HUES6 (cell line): ENCODE measurements around the gene SFSWAP.
"Not testable (repeated sequence)": the region's sequence is repeated elsewhere in the genome, so short reads cannot be mapped to it uniquely, and the experiment has no call there.

Experiments used
- H3K27ac ChIP-seq: 2 replicates; pipeline ENCODE4 v1.7.0; 2013; ENCODE audit warnings: low read depth, mild to moderate bottlenecking, low read length, inconsistent platforms
- H3K27me3 ChIP-seq: 2 replicates; pipeline ENCODE4 v1.6.1; 2013; ENCODE audit warnings: low read length; ENCODE audit not compliant: control insufficient read depth, insufficient read depth
- H3K36me3 ChIP-seq: 2 replicates; pipeline ENCODE4 v1.6.1; 2013; ENCODE audit warnings: low read length; ENCODE audit not compliant: control insufficient read depth, insufficient read depth
- H3K4me1 ChIP-seq: 2 replicates; pipeline ENCODE4 v1.6.1; 2013; ENCODE audit warnings: low read length; ENCODE audit not compliant: control insufficient read depth, insufficient read depth
- H3K4me3 ChIP-seq: 2 replicates; pipeline ENCODE4 v1.5.1; 2013; ENCODE audit warnings: low read depth, low read length
- H3K9ac ChIP-seq: one replicate; pipeline ENCODE4 v1.6.1; 2013; ENCODE audit warnings: mild to moderate bottlenecking, low read length
- H3K9me3 ChIP-seq: 2 replicates; pipeline ENCODE4 v1.6.1; 2013; ENCODE audit warnings: low read depth, low read length; ENCODE audit not compliant: control insufficient read depth, insufficient read depth

SFSWAP gene

GRCh38 chr12:131710464-131711457 lies at the start of gene SFSWAP:
Gene SFSWAP (plus strand): TSS chr12:131711090. CDS start chr12:131711230, 140 bp downstream.
- H3K4me3 ChIP-seq, result peak within 1 kb of the TSS; percentile 100

GRCh38 chr12:131661170-131661985 lies 49.5 kb upstream of the SFSWAP start:
- peaks cover 10% of the 10 kb centered on the region; the same call in 1 of the 2 replicates for H3K27me3 ChIP-seq
- not testable (repeated sequence) for H3K4me1 ChIP-seq, H3K27ac ChIP-seq, H3K9ac ChIP-seq, H3K36me3 ChIP-seq, H3K9me3 ChIP-seq
- H3K4me3 ChIP-seq, result peak overlapping the region; percentile 41

More at GRCh38 chr12:131710464-131711457, at the start of gene SFSWAP:
- Histone ChIP-seq H3K9me3 (no peaks in the 10 kb centered on the region), H3K36me3 (peaks cover 29% of the 10 kb centered on the region), H3K9ac (peak within 1 kb of the TSS; percentile 98), H3K27me3 (no peaks in the 10 kb centered on the region), H3K4me1 (peaks cover 8% of the 10 kb centered on the region; the same call in 1 of the 2 replicates), H3K27ac (peak within 1 kb of the TSS; percentile 99)

GRCh38 chr12:131661986-131662288 lies 49.0 kb upstream of the SFSWAP start:
- not testable (repeated sequence) for H3K4me1 ChIP-seq, H3K27ac ChIP-seq, H3K9me3 ChIP-seq, H3K36me3 ChIP-seq, H3K9ac ChIP-seq, H3K4me3 ChIP-seq
- H3K27me3 ChIP-seq, result peaks cover 10% of the 10 kb centered on the region; the same call in 1 of the 2 replicates

GRCh38 chr12:131662346-131662745 lies 48.5 kb upstream of the SFSWAP start:
- H3K9ac ChIP-seq, H3K9me3 ChIP-seq, H3K27ac ChIP-seq, H3K36me3 ChIP-seq, H3K4me1 ChIP-seq, H3K4me3 ChIP-seq: not testable (repeated sequence)
- H3K27me3 ChIP-seq, result peaks cover 10% of the 10 kb centered on the region; the same call in 1 of the 2 replicates

GRCh38 chr12:131665666-131666065 lies 45.2 kb upstream of the SFSWAP start:
- H3K4me3 ChIP-seq, H3K9me3 ChIP-seq, H3K27ac ChIP-seq, H3K36me3 ChIP-seq, H3K9ac ChIP-seq, H3K27me3 ChIP-seq, H3K4me1 ChIP-seq: not testable (repeated sequence)

GRCh38 chr12:131666486-131666885 lies 44.4 kb upstream of the SFSWAP start:
- H3K36me3 ChIP-seq, H3K27me3 ChIP-seq, H3K27ac ChIP-seq, H3K9ac ChIP-seq, H3K4me3 ChIP-seq, H3K9me3 ChIP-seq, H3K4me1 ChIP-seq: not testable (repeated sequence)

- H3K27ac ChIP-seq, H3K9ac ChIP-seq, H3K27me3 ChIP-seq, H3K9me3 ChIP-seq, H3K4me1 ChIP-seq, H3K4me3 ChIP-seq, H3K36me3 ChIP-seq: not testable (repeated sequence)
Measured at GRCh38 chr12:131666978-131667601, 43.8 kb upstream of the SFSWAP start.

GRCh38 chr12:131671276-131671675 lies 39.6 kb upstream of the SFSWAP start:
- H3K4me1 ChIP-seq, result no peaks in the 10 kb centered on the region
- peaks cover 10% of the 10 kb centered on the region; the same call in 1 of the 2 replicates for H3K9me3 ChIP-seq
- H3K27ac ChIP-seq, result no peak overlapping the region
- no peaks in the 10 kb centered on the region for H3K27me3 ChIP-seq
- H3K36me3 ChIP-seq, result no peaks in the 10 kb centered on the region
- no peak overlapping the region for H3K4me3 ChIP-seq
- H3K9ac ChIP-seq, result no peak overlapping the region

- Histone ChIP-seq H3K27me3 (no peaks in the 10 kb centered on the region), H3K4me3 (no peak overlapping the region), H3K9me3 (peaks cover 10% of the 10 kb centered on the region; the same call in 1 of the 2 replicates), H3K9ac (no peak overlapping the region), H3K4me1 (no peaks in the 10 kb centered on the region), H3K27ac (no peak overlapping the region), H3K36me3 (no peaks in the 10 kb centered on the region)
Measured at GRCh38 chr12:131671871-131672270, 39.0 kb upstream of the SFSWAP start.

- H3K4me1 ChIP-seq, result no peaks in the 10 kb centered on the region
- H3K27me3 ChIP-seq, result no peaks in the 10 kb centered on the region
- H3K27ac ChIP-seq, result no peak overlapping the region
- no peak overlapping the region for H3K9ac ChIP-seq
- no peaks in the 10 kb centered on the region for H3K36me3 ChIP-seq
- H3K4me3 ChIP-seq, result no peak overlapping the region
- peaks cover 10% of the 10 kb centered on the region; the same call in 1 of the 2 replicates for H3K9me3 ChIP-seq
Measured at GRCh38 chr12:131672311-131672940, 38.5 kb upstream of the SFSWAP start.
